Measurements from ENCODE around the gene KIF19. TPM values are rescaled to one million over a fixed set of nuclear protein-coding genes. Genes with fewer than 3 reads are reported as not detected.

Gene KIF19
- total RNA-seq, 2 donors from 2014 or later: 0.36 to 0.62 TPM

DNA sequence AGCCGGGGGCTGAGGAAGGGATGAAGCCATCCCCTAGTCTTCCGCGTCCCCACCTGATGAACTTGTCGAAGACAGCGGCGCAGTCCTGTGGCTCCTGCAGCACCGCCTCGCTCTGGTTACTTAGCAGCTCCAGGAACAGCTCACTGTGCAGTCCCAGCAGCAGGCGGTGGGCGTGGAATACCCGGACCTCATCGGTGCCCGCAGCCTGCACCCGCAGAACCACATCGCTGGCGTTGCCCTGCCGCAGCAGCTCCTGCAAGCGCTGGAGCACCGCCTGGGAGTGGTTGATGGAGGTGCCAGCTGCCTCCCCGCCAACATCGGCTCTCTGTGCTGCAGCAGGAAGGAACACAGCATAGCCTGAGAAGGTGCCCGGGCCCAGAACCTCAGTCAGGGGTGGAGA is 33.9 kb downstream of the KIF19 start:
- no peak for DNase-seq (ENCODE audit: low spot score)
- no peaks in the 10 kb centered on the region for H3K4me1 ChIP-seq (replicated peaks)
- no peak for TF ChIP-seq POLR2A (IDR thresholded peaks at IDR 0.05)
- TF ChIP-seq, protein P1, sequence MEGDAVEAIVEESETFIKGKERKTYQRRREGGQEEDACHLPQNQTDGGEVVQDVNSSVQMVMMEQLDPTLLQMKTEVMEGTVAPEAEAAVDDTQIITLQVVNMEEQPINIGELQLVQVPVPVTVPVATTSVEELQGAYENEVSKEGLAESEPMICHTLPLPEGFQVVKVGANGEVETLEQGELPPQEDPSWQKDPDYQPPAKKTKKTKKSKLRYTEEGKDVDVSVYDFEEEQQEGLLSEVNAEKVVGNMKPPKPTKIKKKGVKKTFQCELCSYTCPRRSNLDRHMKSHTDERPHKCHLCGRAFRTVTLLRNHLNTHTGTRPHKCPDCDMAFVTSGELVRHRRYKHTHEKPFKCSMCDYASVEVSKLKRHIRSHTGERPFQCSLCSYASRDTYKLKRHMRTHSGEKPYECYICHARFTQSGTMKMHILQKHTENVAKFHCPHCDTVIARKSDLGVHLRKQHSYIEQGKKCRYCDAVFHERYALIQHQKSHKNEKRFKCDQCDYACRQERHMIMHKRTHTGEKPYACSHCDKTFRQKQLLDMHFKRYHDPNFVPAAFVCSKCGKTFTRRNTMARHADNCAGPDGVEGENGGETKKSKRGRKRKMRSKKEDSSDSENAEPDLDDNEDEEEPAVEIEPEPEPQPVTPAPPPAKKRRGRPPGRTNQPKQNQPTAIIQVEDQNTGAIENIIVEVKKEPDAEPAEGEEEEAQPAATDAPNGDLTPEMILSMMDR (IDR thresholded peaks at IDR 0.05): no peak
- TF ChIP-seq POLR2AphosphoS5 (IDR thresholded peaks at IDR 0.05): no peak
- no peak overlapping the region for H3K27ac ChIP-seq
- no peaks in the 10 kb centered on the region for H3K9me3 ChIP-seq
- H3K27me3 ChIP-seq (replicated peaks; ENCODE audit: insufficient read depth): peaks cover 26% of the 10 kb centered on the region
- intact Hi-C loops (cut with DNase I): no loop called here
- no peak overlapping the region for H3K4me3 ChIP-seq
- WGBS: 92% methylated on average over 22 of the region's 22 CpGs
- H3K36me3 ChIP-seq: no peaks in the 10 kb centered on the region

DNA sequence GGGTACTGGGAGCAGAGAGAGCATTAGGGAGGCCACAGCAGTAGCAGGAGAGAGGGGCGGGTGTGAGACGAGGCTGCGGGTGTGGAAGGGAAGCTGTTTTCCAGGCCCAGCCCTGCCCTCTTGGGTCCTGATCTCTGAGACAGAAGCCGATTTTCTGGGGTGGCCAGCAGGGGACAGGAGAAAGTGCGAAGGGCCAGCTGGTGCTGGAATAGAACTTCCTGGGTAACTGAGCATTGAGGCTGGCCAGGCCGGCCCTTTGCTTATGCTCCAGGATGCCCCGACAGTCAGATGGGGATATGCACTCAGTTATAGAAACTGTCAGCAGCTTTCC is 34.8 kb downstream of the KIF19 start:
- no peak overlapping the region for H3K4me3 ChIP-seq
- WGBS: 60% methylated on average over 7 of the region's 7 CpGs
- DNase-seq (ENCODE audit: low spot score): no peak
- peaks cover 19% of the 10 kb centered on the region for H3K27me3 ChIP-seq (replicated peaks; ENCODE audit: insufficient read depth)
- no peaks in the 10 kb centered on the region for H3K4me1 ChIP-seq (replicated peaks)
- TF ChIP-seq POLR2AphosphoS5 (IDR thresholded peaks at IDR 0.05) (no peak), POLR2A (IDR thresholded peaks at IDR 0.05) (no peak)
- TF ChIP-seq, protein P1 (IDR thresholded peaks at IDR 0.05): no peak
- H3K36me3 ChIP-seq: no peaks in the 10 kb centered on the region
- intact Hi-C loops (cut with DNase I): no loop called here
- H3K9me3 ChIP-seq: no peaks in the 10 kb centered on the region
- no peak overlapping the region for H3K27ac ChIP-seq

DNA sequence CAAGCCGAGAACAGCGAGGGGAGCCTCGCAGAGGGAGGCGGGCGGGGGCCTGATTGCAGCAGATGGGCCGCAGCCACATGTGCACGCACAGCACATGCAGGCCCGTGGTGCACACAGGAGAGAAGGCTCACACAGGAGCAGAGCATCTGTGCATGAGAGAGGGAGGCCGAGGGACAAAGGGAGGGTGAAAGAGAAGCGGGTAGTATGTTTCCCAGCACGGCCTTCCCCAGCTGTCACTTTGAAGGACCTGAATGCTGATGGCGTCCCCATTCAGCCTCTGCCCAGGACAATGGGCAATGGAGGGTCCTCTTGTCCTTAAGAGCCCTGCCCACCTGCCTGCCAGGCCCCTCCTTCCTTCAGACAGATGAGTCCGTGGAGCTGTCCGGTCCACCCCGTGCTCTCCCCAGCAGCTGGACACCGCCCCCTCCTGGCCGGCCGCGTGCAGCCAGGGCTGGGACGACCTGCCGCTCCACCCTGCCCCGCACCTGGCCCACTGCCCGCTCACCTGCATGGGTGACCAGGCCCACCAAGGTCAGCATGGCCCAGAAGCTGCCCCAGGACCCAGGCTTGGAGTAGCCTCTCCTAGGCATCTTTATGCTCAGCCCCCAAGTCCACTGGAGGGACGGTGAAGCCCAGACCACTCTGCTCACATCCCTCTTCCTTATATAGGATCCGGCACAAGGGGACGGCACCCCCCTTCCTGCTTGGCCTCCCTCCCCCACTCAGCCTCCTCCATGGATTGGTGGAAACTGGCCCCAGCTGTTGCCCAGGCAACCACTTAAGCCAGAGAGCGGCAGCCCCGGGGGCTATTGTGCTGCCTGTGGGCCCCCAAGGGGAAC is 35.4 kb downstream of the KIF19 start, which contains the start of gene BTBD17:
BTBD17 (minus strand) TSS at position 639 of the 839 bp plus-strand sequence; CDS start at position 590, 49 bp downstream.
- no peaks in the 10 kb centered on the region for H3K36me3 ChIP-seq
- intact Hi-C loops (cut with DNase I): no loop called here
- H3K27ac ChIP-seq: no peak within 1 kb of the TSS
- no peak for TF ChIP-seq POLR2A (IDR thresholded peaks at IDR 0.05)
- TF ChIP-seq, protein P1 (IDR thresholded peaks at IDR 0.05): peak; percentile 28 to 65 (median 62)
- 35% methylated on average over 21 of the region's 28 CpGs for WGBS
- H3K9me3 ChIP-seq: no peaks in the 10 kb centered on the region
- H3K4me3 ChIP-seq: no peak within 1 kb of the TSS
- DNase-seq (ENCODE audit: low spot score): peak; percentile 19
- no peaks in the 10 kb centered on the region for H3K4me1 ChIP-seq (replicated peaks)
- peaks cover 13% of the 10 kb centered on the region for H3K27me3 ChIP-seq (replicated peaks; ENCODE audit: insufficient read depth)

DNA sequence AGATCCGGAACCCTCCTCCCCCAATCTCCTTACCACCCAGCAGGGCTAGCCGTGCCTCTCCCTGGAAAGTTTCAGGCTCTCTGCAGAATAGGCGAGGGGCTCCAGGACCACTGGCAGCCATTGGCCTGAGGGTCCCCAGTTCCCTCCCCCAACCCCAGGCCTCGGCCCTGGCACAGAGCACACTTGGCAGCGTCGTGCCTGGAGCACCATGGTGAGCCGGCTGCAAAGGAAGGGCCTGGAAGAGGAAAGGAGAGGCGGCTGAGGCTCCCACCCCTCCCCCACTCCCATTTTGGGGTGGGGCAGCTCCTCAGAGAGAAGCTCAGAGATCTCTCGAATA is 36.0 kb downstream of the KIF19 start:
- WGBS: 17% methylated on average over 9 of the region's 9 CpGs
- Histone ChIP-seq H3K27ac (no peak overlapping the region), H3K4me1 (replicated peaks) (no peaks in the 10 kb centered on the region), H3K36me3 (no peaks in the 10 kb centered on the region), H3K9me3 (no peaks in the 10 kb centered on the region), H3K27me3 (replicated peaks; ENCODE audit: insufficient read depth) (peaks cover 12% of the 10 kb centered on the region), H3K4me3 (no peak overlapping the region)
- intact Hi-C loops (cut with DNase I): no loop called here
- DNase-seq (ENCODE audit: low spot score): no peak
- TF ChIP-seq, protein P1 (IDR thresholded peaks at IDR 0.05): no peak
- TF ChIP-seq POLR2AphosphoS5 (IDR thresholded peaks at IDR 0.05) (no peak), POLR2A (IDR thresholded peaks at IDR 0.05) (no peak)
